Measurements from ENCODE around the gene AGAP4.
"Not testable (repeated sequence)": the region's sequence is repeated elsewhere in the genome, so short reads cannot be mapped to it uniquely, and the experiment has no call there.

GRCh38 chr10:45890721-45891120 is 43.4 kb upstream of the AGAP4 start:
- not testable (repeated sequence) for TF ChIP-seq CTCF, POLR2A (IDR thresholded peaks at IDR 0.05)
